ENCODE data around the gene DGKH. TPM values are rescaled to one million over a fixed set of nuclear protein-coding genes. Genes with fewer than 3 reads are reported as not detected.

Gene DGKH
- total RNA-seq, 1 donor from 2014 or later: 10.3 TPM

- H3K4me3 ChIP-seq (ENCODE audit: low read depth, low read length): no peak overlapping the region
- no peak for DNase-seq (ENCODE audit: low read depth)
- TF ChIP-seq, protein P1, sequence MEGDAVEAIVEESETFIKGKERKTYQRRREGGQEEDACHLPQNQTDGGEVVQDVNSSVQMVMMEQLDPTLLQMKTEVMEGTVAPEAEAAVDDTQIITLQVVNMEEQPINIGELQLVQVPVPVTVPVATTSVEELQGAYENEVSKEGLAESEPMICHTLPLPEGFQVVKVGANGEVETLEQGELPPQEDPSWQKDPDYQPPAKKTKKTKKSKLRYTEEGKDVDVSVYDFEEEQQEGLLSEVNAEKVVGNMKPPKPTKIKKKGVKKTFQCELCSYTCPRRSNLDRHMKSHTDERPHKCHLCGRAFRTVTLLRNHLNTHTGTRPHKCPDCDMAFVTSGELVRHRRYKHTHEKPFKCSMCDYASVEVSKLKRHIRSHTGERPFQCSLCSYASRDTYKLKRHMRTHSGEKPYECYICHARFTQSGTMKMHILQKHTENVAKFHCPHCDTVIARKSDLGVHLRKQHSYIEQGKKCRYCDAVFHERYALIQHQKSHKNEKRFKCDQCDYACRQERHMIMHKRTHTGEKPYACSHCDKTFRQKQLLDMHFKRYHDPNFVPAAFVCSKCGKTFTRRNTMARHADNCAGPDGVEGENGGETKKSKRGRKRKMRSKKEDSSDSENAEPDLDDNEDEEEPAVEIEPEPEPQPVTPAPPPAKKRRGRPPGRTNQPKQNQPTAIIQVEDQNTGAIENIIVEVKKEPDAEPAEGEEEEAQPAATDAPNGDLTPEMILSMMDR (conservative IDR thresholded peaks at IDR 0.05; ENCODE audit: low read depth, low read length): no peak
Measured at GRCh38 chr13:42229287-42229686, 180.8 kb downstream of the DGKH start.

GRCh38 chr13:42232671-42233070, 184.2 kb downstream of the DGKH start:
- TF ChIP-seq, protein P1 (conservative IDR thresholded peaks at IDR 0.05; ENCODE audit: low read depth, low read length): no peak
- no peak for DNase-seq (ENCODE audit: low read depth)
- no peak overlapping the region for H3K4me3 ChIP-seq (ENCODE audit: low read depth, low read length)

DNA sequence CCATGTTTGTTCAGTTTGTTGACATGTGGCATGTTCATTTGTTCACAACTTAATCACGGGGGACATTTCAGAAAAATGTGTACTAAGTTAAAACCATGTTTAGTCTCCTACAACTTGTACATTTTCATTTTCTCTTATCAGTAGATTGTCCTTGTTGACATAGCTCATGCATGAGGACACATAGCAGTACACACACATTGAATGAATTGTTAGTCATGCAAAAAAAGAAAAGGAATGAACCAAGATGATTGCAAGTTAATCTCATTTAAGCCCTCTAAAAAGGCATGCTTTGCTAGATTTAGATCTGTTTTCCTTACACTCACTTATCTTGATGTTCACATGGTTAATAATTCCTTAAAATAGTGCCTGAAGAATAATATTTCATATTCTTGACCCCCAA, 185.3 kb downstream of the DGKH start:
- no peak for DNase-seq (ENCODE audit: low read depth)
- TF ChIP-seq, protein P1 (conservative IDR thresholded peaks at IDR 0.05; ENCODE audit: low read depth, low read length): no peak
- no peak overlapping the region for H3K4me3 ChIP-seq (ENCODE audit: low read depth, low read length)

GRCh38 chr13:42239161-42239560, 190.7 kb downstream of the DGKH start:
- H3K4me3 ChIP-seq (ENCODE audit: low read depth, low read length): no peak overlapping the region
- TF ChIP-seq, protein P1 (conservative IDR thresholded peaks at IDR 0.05; ENCODE audit: low read depth, low read length): no peak
- DNase-seq (ENCODE audit: low read depth): no peak

DNA sequence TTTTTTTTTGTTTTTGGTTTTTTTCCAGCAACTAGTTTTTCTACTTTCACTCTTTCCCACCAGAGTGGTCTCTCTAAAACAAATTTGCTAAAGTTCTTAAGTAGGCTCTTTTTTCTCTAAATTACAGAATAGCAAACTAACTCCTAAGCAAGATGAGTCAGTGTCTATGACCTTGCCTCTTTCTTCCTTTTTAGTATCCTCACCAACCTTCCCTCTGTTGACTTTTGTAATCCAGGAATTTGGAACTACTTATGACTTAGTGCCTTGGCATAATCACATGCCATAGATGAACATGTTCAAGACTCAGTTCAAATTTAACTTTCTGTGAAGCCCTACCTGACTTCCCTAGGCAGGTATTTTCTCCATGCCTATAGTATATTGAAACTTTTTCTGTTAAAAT, 191.2 kb downstream of the DGKH start:
- no peak for DNase-seq (ENCODE audit: low read depth)
- H3K4me3 ChIP-seq (ENCODE audit: low read depth, low read length): no peak overlapping the region
- TF ChIP-seq, protein P1 (conservative IDR thresholded peaks at IDR 0.05; ENCODE audit: low read depth, low read length): no peak

DNA sequence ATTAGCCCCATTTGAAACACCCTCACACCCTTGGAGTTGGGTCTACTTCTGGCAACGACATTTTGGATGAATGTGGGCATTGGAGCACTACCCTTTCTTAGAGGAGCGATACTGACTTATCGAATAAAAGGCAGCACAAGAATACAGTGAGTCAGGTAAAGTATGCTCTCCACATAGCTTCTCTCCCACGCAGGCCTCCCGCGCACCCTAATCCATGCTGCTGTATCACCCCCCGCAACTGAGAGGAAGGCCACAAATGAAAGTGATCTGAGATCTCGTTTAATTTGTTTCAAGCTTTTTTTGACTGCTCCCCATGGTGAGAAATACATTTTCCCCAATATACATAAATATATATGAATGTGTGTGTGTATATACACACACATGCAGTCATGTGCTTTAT, 198.1 kb downstream of the DGKH start:
- DNase-seq (ENCODE audit: low read depth): no peak
- TF ChIP-seq, protein P1 (conservative IDR thresholded peaks at IDR 0.05; ENCODE audit: low read depth, low read length): no peak
- no peak overlapping the region for H3K4me3 ChIP-seq (ENCODE audit: low read depth, low read length)

DNA sequence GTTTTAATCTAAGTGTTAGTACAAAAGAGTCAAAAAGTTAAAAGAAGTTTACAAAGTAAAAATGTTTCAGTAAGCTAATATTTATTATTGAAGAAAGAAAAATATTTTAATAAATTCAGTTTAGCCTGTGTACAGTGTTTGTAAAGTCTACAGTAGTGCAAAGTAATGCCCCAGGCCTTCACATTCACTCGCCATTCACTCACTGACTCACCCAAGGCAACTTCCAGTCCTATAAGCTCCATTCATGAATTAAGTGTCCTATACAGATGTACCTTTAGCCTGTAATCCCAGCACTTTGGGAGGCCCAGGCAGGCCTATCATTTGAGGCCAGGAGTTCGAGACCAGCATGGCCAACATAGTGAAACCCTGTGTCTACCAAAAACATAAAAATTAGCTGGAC, 199.4 kb downstream of the DGKH start:
- TF ChIP-seq, protein P1 (conservative IDR thresholded peaks at IDR 0.05; ENCODE audit: low read depth, low read length): no peak
- no peak for DNase-seq (ENCODE audit: low read depth)
- no peak overlapping the region for H3K4me3 ChIP-seq (ENCODE audit: low read depth, low read length)
